ENCODE measurements around the gene AQP12A.

DNA sequence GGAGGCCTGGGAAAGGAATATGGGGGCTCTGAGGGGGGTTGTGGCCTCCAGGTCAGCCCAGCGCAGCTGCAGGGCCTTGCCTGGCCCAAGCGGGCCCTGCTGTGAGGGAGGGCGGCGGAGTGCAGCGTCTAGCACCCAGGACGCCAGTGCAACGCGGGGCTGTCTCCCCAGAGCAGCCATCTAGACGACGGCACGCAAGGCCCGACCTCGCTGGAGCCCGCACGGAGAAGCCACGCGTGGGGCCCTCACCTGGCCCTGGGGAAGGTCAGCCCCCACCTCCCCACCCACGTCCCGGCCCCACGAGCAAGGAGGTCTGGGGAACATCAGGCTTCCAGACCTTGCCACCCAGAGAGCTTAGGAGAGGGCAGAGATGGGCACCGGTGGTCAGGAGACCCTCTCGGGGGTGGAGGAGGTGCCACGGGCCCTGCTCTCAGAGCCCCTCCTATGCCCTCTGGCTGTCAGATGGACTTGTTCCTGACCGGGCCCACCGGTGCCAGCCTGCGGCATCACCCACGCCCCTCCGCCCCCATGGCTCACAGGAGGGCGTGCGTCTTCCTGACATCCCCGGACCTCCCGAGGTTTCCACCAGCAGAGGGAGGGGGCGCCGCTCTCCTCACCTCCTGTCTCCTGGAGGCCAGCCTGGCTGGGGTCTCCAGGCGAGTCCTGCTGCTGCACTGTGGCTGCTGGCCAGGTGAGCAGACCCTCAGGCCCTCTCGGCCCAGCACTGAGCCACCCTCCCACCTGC is 49.4 kb upstream of the AQP12A start:
- TF ChIP-seq GATA3 (IDR thresholded peaks at IDR 0.05; ENCODE audit: low read depth, low read length) (no peak), GATA2 (IDR thresholded peaks at IDR 0.05; ENCODE audit: low read depth, low read length) (no peak)
